Lung (tissue), 12 donors: ENCODE measurements around the gene ARGLU1. TPM values are rescaled to one million over a fixed set of nuclear protein-coding genes. Genes with fewer than 3 reads are reported as not detected.
A peak's percentile ranks its signal among the peaks of the same experiment; 100 is the strongest.

Source experiments
- ATAC-seq: fragments of 200-7000 bp; cut with Tn5 transposase; one replicate; pipeline ENCODE4 v1.9.1; 2020; ENCODE audit warnings: moderate number of reproducible peaks; ENCODE audit not compliant: insufficient read depth, low FRiP score
- DNase-seq, 3 donors: peaks; one replicate each; pipeline ENCODE4 v3.0.0-alpha.2; 2013 to 2017
- H3K27ac ChIP-seq, 2 donors: one replicate each; pipeline ENCODE4 v1.5.1; 2013; ENCODE audit warnings: mild to moderate bottlenecking in 2 of 2, moderate library complexity in 2 of 2, control low read depth in 1 of 2, inconsistent platforms in 1 of 2, low read depth in 1 of 2, low read length in 1 of 2
- H3K27me3 ChIP-seq, 3 donors: one replicate each; pipeline ENCODE4 v1.5.1; 2013; ENCODE audit warnings: low read length in 2 of 3; ENCODE audit not compliant: control insufficient read depth in 3 of 3, insufficient read depth in 3 of 3
- H3K36me3 ChIP-seq, 4 donors: one replicate each; pipeline ENCODE4 v1.5.1; 2013; ENCODE audit warnings: low read length in 4 of 4, mild to moderate bottlenecking in 1 of 4, moderate library complexity in 1 of 4; ENCODE audit not compliant: control insufficient read depth in 4 of 4, insufficient read depth in 4 of 4
- H3K4me1 ChIP-seq, 5 donors: one replicate each; pipeline ENCODE4 v1.5.1; 2013; ENCODE audit warnings: low read length in 5 of 5, mild to moderate bottlenecking in 2 of 5, moderate library complexity in 1 of 5; ENCODE audit not compliant: control insufficient read depth in 5 of 5, insufficient read depth in 5 of 5
- H3K4me3 ChIP-seq: one replicate; pipeline ENCODE4 v1.5.1; 2013; ENCODE audit warnings: mild to moderate bottlenecking, control low read depth, moderate library complexity
- H3K9ac ChIP-seq, 2 donors: one replicate each; pipeline ENCODE4 v1.5.1; 2013; ENCODE audit warnings: low read length in 2 of 2, control low read depth in 1 of 2; ENCODE audit not compliant: insufficient read depth in 1 of 2
- H3K9me3 ChIP-seq, 4 donors: one replicate each; pipeline ENCODE4 v1.5.1; 2013; ENCODE audit warnings: low read length in 3 of 4, mild to moderate bottlenecking in 1 of 4, moderate library complexity in 1 of 4; ENCODE audit not compliant: control insufficient read depth in 4 of 4, insufficient read depth in 3 of 4
- WGBS, 2 donors: extraction: QIAGEN DNeasy Blood & Tissue Kit; methylation state at CpG; one replicate each; pipeline ENCODE4 v1.1.7; 2013; 5-methylcytosine and 5-hydroxymethylcytosine counted together
- polyA plus RNA-seq, 2 donors: library from polyadenylated mRNA; stranded (reverse); fragments of 200-250 nt; gene quantifications; one replicate each; pipeline ENCODE4 v1.2.1, GENCODE V29; 2013
- total RNA-seq, 2 donors: library from RNA; depleted of rRNA in 1 of 2; stranded (reverse); fragments of >200 nt in 1 of 2; gene quantifications; one replicate each; pipeline ENCODE4 v1.2.1, GENCODE V29; 2014 to 2021
- TF ChIP-seq, protein P1 (sequence below): IDR thresholded peaks from 2 replicates; pipeline ENCODE4 v1.5.1; 2012; ENCODE audit warnings: mild to moderate bottlenecking; ENCODE audit errors: control extremely low read depth, extremely low read depth
- donor health status: control.
- donor health status: control.
- donor health status: Bipolar disorder and iron deficiency.
- donor health status: healthy.
- donor health status: DM: yes; HTN: yes; CAD: no.

Gene ARGLU1
- total and polyA plus RNA-seq, 4 donors = 58.8 to 256 (median 91.5) TPM

DNA sequence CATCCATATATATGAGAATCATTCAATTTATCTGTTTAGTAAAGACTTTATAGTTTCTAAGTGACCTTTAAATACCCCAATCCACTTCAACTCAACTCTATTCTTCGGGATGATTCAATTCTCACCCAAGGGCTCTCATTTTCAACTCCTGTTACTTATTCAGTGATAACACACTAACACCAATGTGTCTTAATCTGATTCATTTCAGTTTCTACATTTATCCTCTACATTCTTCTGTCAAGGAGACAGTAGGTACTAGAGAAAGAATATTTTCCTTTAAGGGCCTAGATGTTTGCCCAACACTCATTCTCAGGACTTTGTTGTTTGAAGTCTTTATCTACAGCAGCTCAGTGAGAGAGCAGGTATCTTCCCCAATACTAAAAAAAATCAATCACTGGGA is 7.1 kb downstream of the ARGLU1 start:
- Histone ChIP-seq H3K9me3 (no peaks in the 10 kb centered on the region), H3K9ac (no peak overlapping the region), H3K4me1 (peaks cover 3 to 36% (median 9%) of the 10 kb centered on the region in 5 donors), H3K4me3 (no peak overlapping the region), H3K27ac (no peak overlapping the region), H3K27me3 (no peaks in the 10 kb centered on the region), H3K36me3 (peaks cover 3 to 24% (median 16%) of the 10 kb centered on the region in 4 donors)
- WGBS, 2 donors = 41 to 71% methylated on average over 1 of the region's 1 CpG
- TF ChIP-seq, protein P1, sequence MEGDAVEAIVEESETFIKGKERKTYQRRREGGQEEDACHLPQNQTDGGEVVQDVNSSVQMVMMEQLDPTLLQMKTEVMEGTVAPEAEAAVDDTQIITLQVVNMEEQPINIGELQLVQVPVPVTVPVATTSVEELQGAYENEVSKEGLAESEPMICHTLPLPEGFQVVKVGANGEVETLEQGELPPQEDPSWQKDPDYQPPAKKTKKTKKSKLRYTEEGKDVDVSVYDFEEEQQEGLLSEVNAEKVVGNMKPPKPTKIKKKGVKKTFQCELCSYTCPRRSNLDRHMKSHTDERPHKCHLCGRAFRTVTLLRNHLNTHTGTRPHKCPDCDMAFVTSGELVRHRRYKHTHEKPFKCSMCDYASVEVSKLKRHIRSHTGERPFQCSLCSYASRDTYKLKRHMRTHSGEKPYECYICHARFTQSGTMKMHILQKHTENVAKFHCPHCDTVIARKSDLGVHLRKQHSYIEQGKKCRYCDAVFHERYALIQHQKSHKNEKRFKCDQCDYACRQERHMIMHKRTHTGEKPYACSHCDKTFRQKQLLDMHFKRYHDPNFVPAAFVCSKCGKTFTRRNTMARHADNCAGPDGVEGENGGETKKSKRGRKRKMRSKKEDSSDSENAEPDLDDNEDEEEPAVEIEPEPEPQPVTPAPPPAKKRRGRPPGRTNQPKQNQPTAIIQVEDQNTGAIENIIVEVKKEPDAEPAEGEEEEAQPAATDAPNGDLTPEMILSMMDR = no peak
- no peak for DNase-seq
- ATAC-seq = no peak

- TF ChIP-seq, protein P1 = no peak
- H3K36me3 ChIP-seq = peaks cover 11 to 40% (median 24%) of the 10 kb centered on the region in 4 donors
- H3K27me3 ChIP-seq = no peaks in the 10 kb centered on the region
- peak overlapping the region in 1 of 2 donors; percentile 33 for H3K27ac ChIP-seq
- H3K4me1 ChIP-seq = peaks cover 0 to 19% (median 3%) of the 10 kb centered on the region in 5 donors
- H3K4me3 ChIP-seq = no peak overlapping the region
- H3K9me3 ChIP-seq = no peaks in the 10 kb centered on the region
- DNase-seq = no peak
- ATAC-seq = no peak
- no peak overlapping the region for H3K9ac ChIP-seq
These were observed 9.4 kb downstream of the ARGLU1 start for GRCh38 chr13:106558527-106558926.

GRCh38 chr13:106555631-106556328 is 12.2 kb downstream of the ARGLU1 start:
- H3K27ac ChIP-seq = no peak overlapping the region
- H3K9ac ChIP-seq = no peak overlapping the region
- peaks cover 12 to 53% (median 27%) of the 10 kb centered on the region in 4 donors for H3K36me3 ChIP-seq
- H3K27me3 ChIP-seq = no peaks in the 10 kb centered on the region
- no peaks in the 10 kb centered on the region for H3K9me3 ChIP-seq
- 88 to 97% methylated on average over 4 of the region's 4 CpGs for WGBS, 2 donors
- TF ChIP-seq, protein P1 = no peak
- peaks cover 0 to 18% (median 0%) of the 10 kb centered on the region in 5 donors for H3K4me1 ChIP-seq
- DNase-seq (no peak), ATAC-seq (no peak)
- H3K4me3 ChIP-seq = no peak overlapping the region
